NT2/D1 (cell line): Measurements from ENCODE around the gene QPRT.
"Not testable (repeated sequence)": the region's sequence is repeated elsewhere in the genome, so short reads cannot be mapped to it uniquely, and the experiment has no call there.

Experiments
- SUZ12 ChIP-seq: IDR thresholded peaks from 2 replicates; pipeline ENCODE4 v1.6.1; 2011; ENCODE audit not compliant: insufficient read length, insufficient read depth; ENCODE audit errors: extremely low read depth
- YY1 ChIP-seq: IDR thresholded peaks from 2 replicates; pipeline ENCODE4 v1.6.1; 2011; ENCODE audit not compliant: insufficient read length, insufficient read depth
- ZNF274 ChIP-seq: IDR thresholded peaks from 2 replicates; pipeline ENCODE4 v1.6.1; 2011; ENCODE audit warnings: mild to moderate bottlenecking, low read depth, low read length

GRCh38 chr16:29629318-29629717 lies 49.7 kb upstream of the QPRT start:
- not testable (repeated sequence) for TF ChIP-seq ZNF274, YY1, SUZ12
